HG02759 (cell line): Measurements from ENCODE around the gene DYNC1LI1.

Source experiments
- ATAC-seq: cut with Tn5 transposase; IDR thresholded peaks from one replicate; pipeline ENCODE4 v1.9.1; 2021; ENCODE audit warnings: mild to moderate bottlenecking, moderate library complexity; ENCODE audit not compliant: unreplicated experiment

The DYNC1LI1 gene

GRCh38 chr3:32493437-32494414, 76.9 kb downstream of the DYNC1LI1 start:
- ATAC-seq = peak; percentile 85

- ATAC-seq = no peak
Observed at GRCh38 chr3:32492684-32493436, 77.8 kb downstream of the DYNC1LI1 start.

- ATAC-seq = no peak
Observed at GRCh38 chr3:32488474-32489008, 82.1 kb downstream of the DYNC1LI1 start.

GRCh38 chr3:32487781-32488473, 82.7 kb downstream of the DYNC1LI1 start:
- ATAC-seq = no peak

GRCh38 chr3:32484436-32484835, 86.2 kb downstream of the DYNC1LI1 start:
- ATAC-seq = no peak

GRCh38 chr3:32483772-32484171, 86.9 kb downstream of the DYNC1LI1 start:
- ATAC-seq = no peak

- ATAC-seq = no peak
Observed at GRCh38 chr3:32482693-32483092, 88.0 kb downstream of the DYNC1LI1 start.

GRCh38 chr3:32481791-32482631, 88.6 kb downstream of the DYNC1LI1 start:
- no peak for ATAC-seq

- ATAC-seq = no peak
Observed at GRCh38 chr3:32480604-32481003, 90.1 kb downstream of the DYNC1LI1 start.
